Loucy (cell line): Measurements from ENCODE around the gene KCNQ5.

Experiments
- H2AFZ ChIP-seq: fragments of 200-600 bp; sonication (generic); 2 replicates; pipeline ENCODE4 v1.6.0; 2016; ENCODE audit warnings: antibody characterized with exemption, mild to moderate bottlenecking, low read length, moderate library complexity
- H3F3A ChIP-seq: fragments of 200-600 bp; 2 replicates; pipeline ENCODE4 v1.6.0; 2016; ENCODE audit warnings: antibody characterized with exemption, low read depth, mild to moderate bottlenecking
- H3K27me3 ChIP-seq: fragments of 200-600 bp; sonication (generic); 2 replicates; pipeline ENCODE4 v1.6.1; 2014; ENCODE audit warnings: low read length, mild to moderate bottlenecking; ENCODE audit not compliant: insufficient read depth, poor library complexity, severe bottlenecking
- H3K36me3 ChIP-seq: fragments of 200-600 bp; sonication (generic); 2 replicates; pipeline ENCODE4 v1.6.1; 2016; ENCODE audit warnings: low read length; ENCODE audit not compliant: insufficient read depth
- H3K4me1 ChIP-seq: fragments of 200-600 bp; sonication (generic); 2 replicates; pipeline ENCODE4 v1.5.1; 2014; ENCODE audit warnings: low read length, mild to moderate bottlenecking; ENCODE audit not compliant: insufficient read depth, poor library complexity, severe bottlenecking
- H3K4me2 ChIP-seq: fragments of 200-600 bp; sonication (generic); 2 replicates; pipeline ENCODE4 v1.6.0; 2014; ENCODE audit warnings: antibody characterized with exemption, low read length, low read depth, mild to moderate bottlenecking; ENCODE audit not compliant: poor library complexity, severe bottlenecking
- H3K4me3 ChIP-seq: fragments of 200-600 bp; sonication (generic); 2 replicates; pipeline ENCODE4 v1.5.1; 2014; ENCODE audit warnings: low read length, mild to moderate bottlenecking, mixed read lengths; ENCODE audit not compliant: poor library complexity, severe bottlenecking
- H3K79me2 ChIP-seq: fragments of 200-600 bp; sonication (generic); 2 replicates; pipeline ENCODE4 v1.6.1; 2014; ENCODE audit warnings: low read length; ENCODE audit not compliant: insufficient read depth
- H3K9ac ChIP-seq: fragments of 200-600 bp; sonication (generic); 2 replicates; pipeline ENCODE4 v1.6.0; 2014; ENCODE audit warnings: mild to moderate bottlenecking, low read depth, low read length, moderate library complexity; ENCODE audit not compliant: poor library complexity, severe bottlenecking
- H3K9me2 ChIP-seq: fragments of 200-600 bp; sonication (generic); replicated peaks from 2 replicates; pipeline ENCODE4 v1.6.1; 2016; ENCODE audit warnings: low read depth, low read length, mixed read lengths
- H3K9me3 ChIP-seq: fragments of 200-600 bp; sonication (generic); 2 replicates; pipeline ENCODE4 v1.6.1; 2014; ENCODE audit warnings: mild to moderate bottlenecking, antibody characterized with exemption, low read length, low read depth; ENCODE audit not compliant: insufficient read depth
- H4K20me1 ChIP-seq: fragments of 200-600 bp; sonication (generic); 2 replicates; pipeline ENCODE4 v1.6.0; 2014; ENCODE audit warnings: antibody characterized with exemption, low read length, mild to moderate bottlenecking; ENCODE audit not compliant: insufficient read depth, poor library complexity, severe bottlenecking
- CTCF ChIP-seq: fragments of 200-600 bp; sonication (generic); conservative IDR thresholded peaks from 2 replicates; pipeline ENCODE4 v1.5.1; 2014; ENCODE audit warnings: mild to moderate bottlenecking, antibody characterized with exemption, low read length
- EZH2phosphoT487 ChIP-seq: fragments of 200-600 bp; IDR thresholded peaks from 2 replicates; pipeline ENCODE4 v1.6.1; 2018; ENCODE audit warnings: antibody characterized with exemption, mild to moderate bottlenecking, moderate library complexity, borderline replicate concordance

The KCNQ5 gene

DNA sequence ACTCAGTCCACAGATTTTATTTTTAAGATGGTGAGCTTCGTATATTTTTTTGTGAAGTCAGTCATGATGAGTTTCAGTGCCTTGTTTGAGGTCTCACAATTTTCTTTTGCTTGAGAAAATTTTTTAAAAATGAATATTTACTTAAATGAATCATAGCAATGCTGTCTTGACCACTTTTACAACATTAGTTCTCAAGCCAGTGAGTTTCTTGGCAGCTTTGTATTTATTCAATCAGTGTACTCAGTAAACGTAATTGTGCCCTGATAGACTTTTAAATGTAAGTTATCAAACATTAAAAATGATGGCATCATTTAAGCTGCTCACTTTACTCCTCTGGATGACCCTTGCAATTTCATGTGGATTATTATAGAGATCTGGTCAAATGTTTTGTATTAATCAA lies 342.1 kb downstream of the KCNQ5 start:
- H3F3A ChIP-seq = no peaks in the 10 kb centered on the region
- no peaks in the 10 kb centered on the region for H3K4me1 ChIP-seq
- H4K20me1 ChIP-seq = no peaks in the 10 kb centered on the region
- H3K4me2 ChIP-seq = no peak overlapping the region
- H3K4me3 ChIP-seq = no peak overlapping the region
- no peaks in the 10 kb centered on the region for H3K36me3 ChIP-seq
- TF ChIP-seq EZH2phosphoT487 (no peak), CTCF (no peak)
- no peaks in the 10 kb centered on the region for H3K79me2 ChIP-seq
- H3K9me2 ChIP-seq = no peaks in the 10 kb centered on the region
- no peak overlapping the region for H3K9ac ChIP-seq
- H3K9me3 ChIP-seq = no peaks in the 10 kb centered on the region
- no peak overlapping the region for H2AFZ ChIP-seq
- H3K27me3 ChIP-seq = no peaks in the 10 kb centered on the region

DNA sequence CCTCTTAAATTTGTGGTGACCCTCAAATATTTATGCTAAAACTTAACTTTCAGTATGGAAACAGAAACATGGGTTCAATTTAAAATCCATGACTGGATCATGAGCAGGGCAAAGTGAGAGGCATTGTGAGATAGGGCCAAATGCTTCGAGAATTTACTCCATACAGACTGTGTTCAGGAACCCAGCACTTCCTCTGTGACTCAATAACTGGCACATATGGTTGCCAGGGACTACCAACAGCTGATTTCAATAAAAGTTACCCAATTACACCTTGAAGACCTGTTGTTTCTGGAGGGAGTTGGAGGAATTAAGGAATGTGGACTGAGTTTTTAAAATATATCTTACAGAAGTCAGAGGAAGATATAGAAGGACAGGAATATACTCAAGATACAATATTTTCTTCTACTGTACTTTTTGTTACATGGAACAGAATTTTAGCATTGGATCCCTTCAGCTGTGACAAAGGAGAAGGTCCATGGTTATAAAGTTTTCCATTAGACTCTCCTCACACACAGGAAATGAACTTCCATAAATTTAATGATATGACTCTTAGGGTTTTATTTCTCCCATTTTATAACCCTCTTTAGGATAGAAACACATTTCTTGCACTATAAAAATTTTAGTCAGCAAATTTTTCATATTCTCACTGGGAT lies 344.9 kb downstream of the KCNQ5 start:
- Histone ChIP-seq H3K9me2 (no peaks in the 10 kb centered on the region), H3F3A (no peaks in the 10 kb centered on the region), H3K36me3 (no peaks in the 10 kb centered on the region), H3K79me2 (no peaks in the 10 kb centered on the region), H3K4me3 (no peak overlapping the region), H3K9ac (no peak overlapping the region), H3K4me2 (no peak overlapping the region), H3K9me3 (no peaks in the 10 kb centered on the region), H3K4me1 (no peaks in the 10 kb centered on the region), H2AFZ (0 out of 2 replicates have a peak overlapping the region, but pooled peaks have one; percentile 6), H4K20me1 (no peaks in the 10 kb centered on the region), H3K27me3 (no peaks in the 10 kb centered on the region)
- TF ChIP-seq EZH2phosphoT487 (no peak), CTCF (no peak)

DNA sequence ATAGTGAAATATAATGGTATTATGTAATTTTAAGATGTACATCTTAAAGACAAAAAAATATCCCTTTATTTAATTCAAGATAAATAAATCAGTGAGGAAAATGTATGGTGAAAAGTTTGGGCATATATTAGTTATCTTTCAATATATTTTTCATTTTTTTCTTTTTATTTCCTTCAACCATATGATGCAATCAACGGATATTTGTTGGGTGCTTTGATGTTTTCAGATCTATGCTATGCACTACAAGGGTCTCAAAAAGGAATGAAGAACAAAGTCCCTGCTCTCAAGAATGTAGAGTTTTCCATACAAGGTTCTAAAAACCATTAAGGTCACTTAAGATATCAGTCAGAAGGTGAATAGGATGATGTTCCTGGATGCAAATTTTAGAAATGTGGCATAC lies 345.5 kb downstream of the KCNQ5 start:
- Histone ChIP-seq H3K4me1 (no peaks in the 10 kb centered on the region), H4K20me1 (no peaks in the 10 kb centered on the region), H3K4me3 (no peak overlapping the region), H3K9me3 (no peaks in the 10 kb centered on the region), H2AFZ (no peak overlapping the region), H3K79me2 (no peaks in the 10 kb centered on the region), H3K36me3 (no peaks in the 10 kb centered on the region), H3F3A (no peaks in the 10 kb centered on the region), H3K9me2 (no peaks in the 10 kb centered on the region), H3K4me2 (no peak overlapping the region), H3K9ac (no peak overlapping the region), H3K27me3 (no peaks in the 10 kb centered on the region)
- no peak for TF ChIP-seq CTCF
- TF ChIP-seq EZH2phosphoT487 = no peak
